ENCODE data around the gene EML5. TPM values are rescaled to one million over a fixed set of nuclear protein-coding genes. Genes with fewer than 3 reads are reported as not detected.

The EML5 gene
- total RNA-seq, 1 experiment from 2014 or later = 0.37 TPM

GRCh38 chr14:88563845-88564244, 228.9 kb downstream of the EML5 start:
- Mint-ChIP-seq H3K36me3 (ENCODE audit: insufficient read depth, unreplicated experiment) (peaks cover 29% of the 10 kb centered on the region), H3K27me3 (ENCODE audit: insufficient read depth, unreplicated experiment) (no peaks in the 10 kb centered on the region), H3K4me1 (ENCODE audit: insufficient read depth, unreplicated experiment) (peaks cover 18% of the 10 kb centered on the region), H3K9me3 (ENCODE audit: unreplicated experiment) (no peaks in the 10 kb centered on the region), H3K27ac (ENCODE audit: low read depth, unreplicated experiment) (peak overlapping the region; percentile 49), H3K4me3 (ENCODE audit: unreplicated experiment) (peak overlapping the region; percentile 77)
- no peak for DNase-seq (ENCODE audit: unreplicated experiment)
- intact Hi-C loops (cut with micrococcal nuclease) = loop anchor here (2.0 to 5.0 kb wide), 2 partner anchors 48 to 375 kb away; no protein-coding TSS in a partner anchor
- TF ChIP-seq CTCF (IDR thresholded peaks at IDR 0.05; ENCODE audit: unreplicated experiment) = no peak
- BruUV-seq (replicated peaks) = no TSS peak
- POLR2A ChIA-PET = interaction anchor here (0.6 to 3.6 kb wide), 9 partner anchors 8 to 574 kb away, joined by 3 to 39 read pairs (median 4); partner anchors contain the start of gene TTC8
- CTCF ChIA-PET = interaction anchor here (0.7 to 1.2 kb wide), 3 partner anchors 11 to 1825 kb away, joined by 3 to 4 read pairs (median 3); no protein-coding TSS in a partner anchor

- no TSS peak for BruUV-seq (replicated peaks)
- TF ChIP-seq CTCF (IDR thresholded peaks at IDR 0.05; ENCODE audit: unreplicated experiment) = no peak
- ChIA-PET CTCF (interaction anchor here (0.5 to 0.8 kb wide), 3 partner anchors 261 to 1826 kb away, joined by 3 read pairs; no protein-coding TSS in a partner anchor), POLR2A (interaction anchor here (0.6 to 3.6 kb wide), 10 partner anchors 8 to 574 kb away, joined by 3 to 39 read pairs (median 4); partner anchors contain the start of gene TTC8)
- H3K4me1 Mint-ChIP-seq (ENCODE audit: insufficient read depth, unreplicated experiment) = peaks cover 18% of the 10 kb centered on the region
- no peaks in the 10 kb centered on the region for H3K27me3 Mint-ChIP-seq (ENCODE audit: insufficient read depth, unreplicated experiment)
- peaks cover 22% of the 10 kb centered on the region for H3K36me3 Mint-ChIP-seq (ENCODE audit: insufficient read depth, unreplicated experiment)
- intact Hi-C loops (cut with micrococcal nuclease) = loop anchor here (2.0 to 5.0 kb wide), 2 partner anchors 49 to 374 kb away; no protein-coding TSS in a partner anchor
- H3K27ac Mint-ChIP-seq (ENCODE audit: low read depth, unreplicated experiment) = peak within 1 kb of the TSS; percentile 49
- no peaks in the 10 kb centered on the region for H3K9me3 Mint-ChIP-seq (ENCODE audit: unreplicated experiment)
- DNase-seq (ENCODE audit: unreplicated experiment) = peak; percentile 85
- H3K4me3 Mint-ChIP-seq (ENCODE audit: unreplicated experiment) = peak within 1 kb of the TSS; percentile 77
Measured at GRCh38 chr14:88562831-88563686, 229.7 kb downstream of the EML5 start, which contains the start of gene ZC3H14. Gene ZC3H14 (plus strand): TSS chr14:88563037. CDS start chr14:88563134, 97 bp downstream.

GRCh38 chr14:88562532-88562830, 230.3 kb downstream of the EML5 start:
- peaks cover 19% of the 10 kb centered on the region for H3K36me3 Mint-ChIP-seq (ENCODE audit: insufficient read depth, unreplicated experiment)
- intact Hi-C loops (cut with micrococcal nuclease) = loop anchor here (2.0 to 5.0 kb wide), 2 partner anchors 50 to 374 kb away; no protein-coding TSS in a partner anchor
- peak overlapping the region; percentile 49 for H3K27ac Mint-ChIP-seq (ENCODE audit: low read depth, unreplicated experiment)
- ChIA-PET CTCF (interaction anchor here (0.5 kb wide), 1 partner anchor 261 kb away, joined by 3 read pairs; no protein-coding TSS in a partner anchor), POLR2A (interaction anchor here (3.6 kb wide), 1 partner anchor 10 kb away, joined by 39 read pairs; no protein-coding TSS in a partner anchor)
- DNase-seq (ENCODE audit: unreplicated experiment) = no peak
- no peak for TF ChIP-seq CTCF (IDR thresholded peaks at IDR 0.05; ENCODE audit: unreplicated experiment)
- BruUV-seq (replicated peaks) = no TSS peak
- H3K4me3 Mint-ChIP-seq (ENCODE audit: unreplicated experiment) = peak overlapping the region; percentile 77
- no peaks in the 10 kb centered on the region for H3K9me3 Mint-ChIP-seq (ENCODE audit: unreplicated experiment)
- peaks cover 18% of the 10 kb centered on the region for H3K4me1 Mint-ChIP-seq (ENCODE audit: insufficient read depth, unreplicated experiment)
- H3K27me3 Mint-ChIP-seq (ENCODE audit: insufficient read depth, unreplicated experiment) = no peaks in the 10 kb centered on the region

Other genes with a start within 250 kb of the EML5 start
- gene PTPN21, start 237.9 kb downstream of the EML5 start, total RNA-seq (2022) = 15.7 and 18.1 TPM in 2 replicates
- gene ZC3H14, start 229.9 kb downstream of the EML5 start, total RNA-seq (2022) = 64.5 and 72.6 TPM in 2 replicates
- 20.9 and 23.9 TPM in 2 replicates for gene TTC8, start 31.7 kb upstream of the EML5 start, total RNA-seq (2022)

All from MCF 10A (cell line).